Measurements from ENCODE around the gene AGMAT. TPM values are rescaled to one million over a fixed set of nuclear protein-coding genes. Genes with fewer than 3 reads are reported as not detected.

Gene AGMAT
- total RNA-seq, 6 experiments from 2014 or later = 49.4 to 79.9 (median 66.1) TPM

GRCh38 chr1:15570861-15571260 is 14.0 kb downstream of the AGMAT start:
- TF ChIP-seq POLR2A (IDR thresholded peaks at IDR 0.05) = no peak
- TF ChIP-seq, protein P1, sequence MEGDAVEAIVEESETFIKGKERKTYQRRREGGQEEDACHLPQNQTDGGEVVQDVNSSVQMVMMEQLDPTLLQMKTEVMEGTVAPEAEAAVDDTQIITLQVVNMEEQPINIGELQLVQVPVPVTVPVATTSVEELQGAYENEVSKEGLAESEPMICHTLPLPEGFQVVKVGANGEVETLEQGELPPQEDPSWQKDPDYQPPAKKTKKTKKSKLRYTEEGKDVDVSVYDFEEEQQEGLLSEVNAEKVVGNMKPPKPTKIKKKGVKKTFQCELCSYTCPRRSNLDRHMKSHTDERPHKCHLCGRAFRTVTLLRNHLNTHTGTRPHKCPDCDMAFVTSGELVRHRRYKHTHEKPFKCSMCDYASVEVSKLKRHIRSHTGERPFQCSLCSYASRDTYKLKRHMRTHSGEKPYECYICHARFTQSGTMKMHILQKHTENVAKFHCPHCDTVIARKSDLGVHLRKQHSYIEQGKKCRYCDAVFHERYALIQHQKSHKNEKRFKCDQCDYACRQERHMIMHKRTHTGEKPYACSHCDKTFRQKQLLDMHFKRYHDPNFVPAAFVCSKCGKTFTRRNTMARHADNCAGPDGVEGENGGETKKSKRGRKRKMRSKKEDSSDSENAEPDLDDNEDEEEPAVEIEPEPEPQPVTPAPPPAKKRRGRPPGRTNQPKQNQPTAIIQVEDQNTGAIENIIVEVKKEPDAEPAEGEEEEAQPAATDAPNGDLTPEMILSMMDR (IDR thresholded peaks at IDR 0.05) = no peak
- intact Hi-C loops (cut with DNase I) = no loop called here
- DNase-seq (no peak), ATAC-seq (no peak)
- Histone ChIP-seq H3K36me3 (peaks cover 0 to 42% (median 21%) of the 10 kb centered on the region in 4 donors), H3K27me3 (no peaks in the 10 kb centered on the region), H3K4me1 (peaks cover 0 to 17% (median 8%) of the 10 kb centered on the region in 4 donors), H3K27ac (no peak overlapping the region), H3K4me3 (no peak overlapping the region), H3K9me3 (no peaks in the 10 kb centered on the region)
- 64% methylated on average over 1 of the region's 1 CpG for WGBS (ENCODE audit: insufficient coverage, low coverage, low lambda C conversion rate, missing lambda C conversion rate)

GRCh38 chr1:15568387-15569073 is 16.3 kb downstream of the AGMAT start:
- Histone ChIP-seq H3K36me3 (peaks cover 0 to 61% (median 31%) of the 10 kb centered on the region in 4 donors), H3K9me3 (no peaks in the 10 kb centered on the region)
- ATAC-seq = peak in 1 of 4 donors; percentile 27

GRCh38 chr1:15559189-15559810 is 25.6 kb downstream of the AGMAT start:
- Histone ChIP-seq H3K27ac (peak overlapping the region; percentile 35 to 68 (median 36)), H3K9me3 (no peaks in the 10 kb centered on the region), H3K27me3 (no peaks in the 10 kb centered on the region), H3K36me3 (peaks cover 0 to 28% (median 6%) of the 10 kb centered on the region in 4 donors), H3K4me1 (peaks cover 0 to 22% (median 9%) of the 10 kb centered on the region in 4 donors), H3K4me3 (no peak overlapping the region)
- DNase-seq = peak in 2 of 3 donors; percentile 58 to 62
- ATAC-seq = peak; percentile 83 to 90 (median 88)
- WGBS (ENCODE audit: insufficient coverage, low coverage, low lambda C conversion rate, missing lambda C conversion rate) = 22% methylated on average over 11 of the region's 12 CpGs
- no peak for TF ChIP-seq POLR2A (IDR thresholded peaks at IDR 0.05)
- TF ChIP-seq, protein P1 (IDR thresholded peaks at IDR 0.05) = no peak
- intact Hi-C loops (cut with DNase I) = no loop called here

More at GRCh38 chr1:15568387-15569073, 16.3 kb downstream of the AGMAT start:
- intact Hi-C loops (cut with DNase I) = no loop called here
- 89% methylated on average over 18 of the region's 18 CpGs for WGBS (ENCODE audit: insufficient coverage, low coverage, low lambda C conversion rate, missing lambda C conversion rate)
- no peak for DNase-seq
- no peak for TF ChIP-seq POLR2A (IDR thresholded peaks at IDR 0.05)
- TF ChIP-seq, protein P1 (IDR thresholded peaks at IDR 0.05) = no peak
- Histone ChIP-seq H3K27ac (no peak overlapping the region), H3K4me3 (no peak overlapping the region), H3K27me3 (no peaks in the 10 kb centered on the region), H3K4me1 (no peaks in the 10 kb centered on the region)

- Histone ChIP-seq H3K36me3 (peaks cover 0 to 32% (median 4%) of the 10 kb centered on the region in 4 donors), H3K4me3 (no peak overlapping the region), H3K27ac (peak overlapping the region; percentile 35 to 68 (median 36)), H3K4me1 (peaks cover 0 to 22% (median 9%) of the 10 kb centered on the region in 4 donors), H3K27me3 (no peaks in the 10 kb centered on the region), H3K9me3 (no peaks in the 10 kb centered on the region)
- DNase-seq (no peak), ATAC-seq (no peak)
- no peak for TF ChIP-seq POLR2A (IDR thresholded peaks at IDR 0.05)
- TF ChIP-seq, protein P1 (IDR thresholded peaks at IDR 0.05) = no peak
- WGBS (ENCODE audit: insufficient coverage, low coverage, low lambda C conversion rate, missing lambda C conversion rate) = 82% methylated on average over 4 of the region's 4 CpGs
- intact Hi-C loops (cut with DNase I) = no loop called here
Observed at GRCh38 chr1:15558516-15558915, 26.3 kb downstream of the AGMAT start.
